HAP-1 (cell line): Measurements from ENCODE around the gene OR13J1.
"Not testable (repeated sequence)": the region's sequence is repeated elsewhere in the genome, so short reads cannot be mapped to it uniquely, and the experiment has no call there.

Source experiments
- DNase-seq, 2 experiments: peaks; one replicate each; pipeline ENCODE4 v3.0.0-alpha.2; 2016 to 2020; ENCODE audit warnings: low spot score in 2 of 2
- H3K27me3 ChIP-seq: fragments of 250-450 bp; sonication (Bioruptor Pico); 2 replicates; pipeline ENCODE4 v1.5.1; 2020; ENCODE audit warnings: low read depth, mild to moderate bottlenecking, moderate library complexity
- H3K36me3 ChIP-seq: fragments of 250-450 bp; sonication (Bioruptor Pico); replicated peaks from 2 replicates; pipeline ENCODE4 v1.5.1; 2020; ENCODE audit warnings: mild to moderate bottlenecking
- H3K4me1 ChIP-seq: fragments of 250-450 bp; sonication (Bioruptor Pico); 2 replicates; pipeline ENCODE4 v1.5.1; 2020; ENCODE audit warnings: mild to moderate bottlenecking
- H3K4me3 ChIP-seq: fragments of 250-450 bp; sonication (Bioruptor Pico); 2 replicates; pipeline ENCODE4 v1.5.1; 2020; ENCODE audit warnings: mild to moderate bottlenecking, moderate library complexity
- H3K9me3 ChIP-seq: fragments of 250-450 bp; sonication (Bioruptor Pico); 2 replicates; pipeline ENCODE4 v1.5.1; 2020; ENCODE audit warnings: mild to moderate bottlenecking, moderate library complexity
- in situ Hi-C: fragments of 300-500 bp; cut with MboI; formaldehyde crosslinking; loops from 3 replicates; pipeline ENCODE4 v1.14.3; 2020; ENCODE audit warnings: low sequenced_read_pairs, inconsistent platforms, mixed read lengths

Gene OR13J1

DNA sequence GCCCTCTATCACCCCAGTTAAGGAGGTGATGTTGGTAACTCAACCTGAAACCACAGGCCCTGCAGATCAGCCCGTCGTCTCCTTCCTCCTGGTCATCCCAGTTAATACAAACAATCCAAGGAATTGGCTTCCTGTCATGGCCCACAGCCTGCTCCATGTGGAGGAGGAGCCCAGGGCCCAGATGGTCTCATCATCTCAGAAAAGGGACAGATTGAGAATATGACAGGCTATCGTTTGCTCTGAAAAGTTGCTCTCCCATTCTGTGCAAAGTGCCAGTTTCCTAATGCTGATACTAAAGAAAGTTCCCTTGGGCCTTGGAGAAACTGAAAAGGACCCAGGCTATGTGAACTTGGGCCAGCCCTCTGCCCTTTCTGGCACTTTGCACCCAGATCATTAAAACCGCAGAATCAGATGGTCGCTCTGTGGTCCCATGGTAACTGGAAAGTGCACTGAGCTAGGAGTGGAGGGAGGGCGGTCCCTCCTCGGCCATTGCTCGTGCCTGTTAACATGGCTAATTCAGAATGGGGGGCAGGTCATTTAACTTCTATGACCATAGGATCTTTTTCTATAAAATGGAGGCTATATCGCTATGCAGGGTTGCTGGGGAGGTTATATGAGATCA lies 38.4 kb upstream of the OR13J1 start:
- no peaks in the 10 kb centered on the region for H3K27me3 ChIP-seq
- no peak for DNase-seq
- no peak overlapping the region for H3K4me3 ChIP-seq
- H3K36me3 ChIP-seq = no peaks in the 10 kb centered on the region
- in situ Hi-C loops = loop anchor here (5.0 to 10.0 kb wide), 2 partner anchors 39 to 116 kb away; no protein-coding TSS in a partner anchor
- H3K9me3 ChIP-seq = no peaks in the 10 kb centered on the region
- peaks cover 15% of the 10 kb centered on the region for H3K4me1 ChIP-seq

- in situ Hi-C loops = loop anchor here (5.0 to 10.0 kb wide), 2 partner anchors 39 to 117 kb away; no protein-coding TSS in a partner anchor
- Histone ChIP-seq H3K4me3 (no peak overlapping the region), H3K36me3 (no peaks in the 10 kb centered on the region), H3K27me3 (no peaks in the 10 kb centered on the region), H3K9me3 (no peaks in the 10 kb centered on the region), H3K4me1 (peaks cover 15% of the 10 kb centered on the region)
- DNase-seq = peak in 1 of 2 experiments; percentile 74
Observed at GRCh38 chr9:35907711-35908503, 37.7 kb upstream of the OR13J1 start.

DNA sequence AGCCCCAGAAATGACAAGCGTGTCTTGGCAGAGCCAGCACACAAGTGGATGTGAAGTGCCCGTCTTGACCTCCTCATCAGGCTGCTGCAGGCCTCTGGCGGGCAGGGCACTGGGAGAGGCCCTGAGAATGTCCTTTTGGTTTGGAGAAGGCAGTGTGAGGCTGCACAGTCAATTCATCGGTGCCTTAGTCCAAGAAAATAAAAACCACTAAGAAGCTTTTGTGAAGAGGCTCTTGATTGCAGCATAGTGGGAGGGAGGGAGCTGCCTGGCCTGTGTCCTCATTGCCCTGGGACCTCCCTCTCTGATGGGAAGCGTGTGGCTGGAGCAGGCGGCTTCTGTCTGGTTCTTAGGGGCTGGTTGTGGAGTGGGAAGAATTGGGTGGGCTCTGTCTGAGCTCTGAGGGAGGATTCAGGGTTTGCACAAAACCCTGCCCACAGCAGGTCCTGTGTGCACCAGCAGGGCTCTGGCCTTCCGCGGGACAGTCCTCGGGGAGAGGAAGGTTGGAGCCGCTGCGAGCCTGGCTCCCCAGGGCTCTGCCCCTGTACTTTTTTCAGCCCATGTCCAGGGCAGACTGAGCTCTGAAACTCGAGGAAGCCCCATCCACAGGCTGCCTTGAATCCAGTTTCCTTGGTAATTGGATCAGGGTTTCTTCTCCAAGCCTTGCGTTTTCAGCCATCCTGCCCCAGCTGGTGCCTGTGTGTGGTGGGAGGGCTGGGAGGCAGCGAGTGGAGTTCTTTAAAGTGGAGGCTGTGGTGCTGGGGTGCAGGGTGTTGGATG lies 36.9 kb upstream of the OR13J1 start:
- H3K27me3 ChIP-seq = peaks cover 3% of the 10 kb centered on the region
- DNase-seq = no peak
- H3K4me3 ChIP-seq = no peak overlapping the region
- in situ Hi-C loops = loop anchor here (5.0 to 10.0 kb wide), 2 partner anchors 40 to 118 kb away; no protein-coding TSS in a partner anchor
- peaks cover 15% of the 10 kb centered on the region for H3K4me1 ChIP-seq
- no peaks in the 10 kb centered on the region for H3K36me3 ChIP-seq
- no peaks in the 10 kb centered on the region for H3K9me3 ChIP-seq

- no peak within 1 kb of the TSS for H3K4me3 ChIP-seq
- no peaks in the 10 kb centered on the region for H3K36me3 ChIP-seq
- no peaks in the 10 kb centered on the region for H3K9me3 ChIP-seq
- in situ Hi-C loops = loop anchor here (5.0 to 10.0 kb wide), 2 partner anchors 41 to 119 kb away; no protein-coding TSS in a partner anchor
- peaks cover 15% of the 10 kb centered on the region for H3K4me1 ChIP-seq
- peaks cover 9% of the 10 kb centered on the region for H3K27me3 ChIP-seq
- no peak for DNase-seq
Observed at GRCh38 chr9:35905912-35906679, 35.9 kb upstream of the OR13J1 start, which contains the start of gene HRCT1. TSS of gene HRCT1 (plus strand) at chr9:35906202. CDS start at chr9:35906288, 86 bp downstream.

- H3K36me3 ChIP-seq = no peaks in the 10 kb centered on the region
- no peak for DNase-seq
- peaks cover 15% of the 10 kb centered on the region for H3K4me1 ChIP-seq
- in situ Hi-C loops = loop anchor here (5.0 to 10.0 kb wide), 2 partner anchors 42 to 120 kb away; no protein-coding TSS in a partner anchor
- peaks cover 14% of the 10 kb centered on the region for H3K27me3 ChIP-seq
- H3K9me3 ChIP-seq = no peaks in the 10 kb centered on the region
- no peak overlapping the region for H3K4me3 ChIP-seq
Observed at GRCh38 chr9:35905051-35905781, 35.0 kb upstream of the OR13J1 start.

DNA sequence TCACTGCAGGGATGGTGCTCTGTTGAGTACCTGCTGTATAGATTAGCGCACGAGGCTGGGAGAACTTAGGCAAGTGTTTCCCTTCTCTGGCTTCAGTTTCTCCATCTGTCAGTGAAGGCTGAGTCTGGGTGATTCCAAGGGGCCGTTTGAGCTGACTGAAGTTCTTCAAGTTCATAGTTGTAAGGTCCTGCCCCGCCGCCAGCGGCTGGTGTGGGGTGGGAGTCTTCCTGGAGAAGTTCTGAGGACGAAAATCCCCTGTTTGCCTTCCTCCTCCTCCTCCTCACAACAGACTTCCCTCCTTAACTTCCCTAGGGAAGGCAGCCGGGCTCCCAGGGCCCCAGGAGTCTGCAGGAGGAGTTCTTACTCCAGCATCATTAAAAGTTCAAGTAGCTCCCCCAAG lies 34.1 kb upstream of the OR13J1 start:
- no peak overlapping the region for H3K4me3 ChIP-seq
- DNase-seq = no peak
- peaks cover 14% of the 10 kb centered on the region for H3K27me3 ChIP-seq
- H3K9me3 ChIP-seq = no peaks in the 10 kb centered on the region
- no peaks in the 10 kb centered on the region for H3K36me3 ChIP-seq
- in situ Hi-C loops = loop anchor here (10.0 kb wide), 1 partner anchor 120 kb away; no protein-coding TSS in a partner anchor
- H3K4me1 ChIP-seq = peaks cover 15% of the 10 kb centered on the region

- peaks cover 10% of the 10 kb centered on the region for H3K4me1 ChIP-seq
- DNase-seq = peak; percentile 48 to 50
Observed at GRCh38 chr9:35903049-35903448, 32.8 kb upstream of the OR13J1 start.

GRCh38 chr9:35899021-35899420 lies 28.8 kb upstream of the OR13J1 start:
- H3K4me1 ChIP-seq = peaks cover 5% of the 10 kb centered on the region
- H3K36me3 ChIP-seq = no peaks in the 10 kb centered on the region
- no peak for DNase-seq
- no peak overlapping the region for H3K4me3 ChIP-seq
- H3K9me3 ChIP-seq = 0 out of 2 replicates have a peak, but pooled peaks cover 3% of the 10 kb centered on the region
- peaks cover 21% of the 10 kb centered on the region for H3K27me3 ChIP-seq
- in situ Hi-C loops = no loop called here

More at GRCh38 chr9:35903049-35903448, 32.8 kb upstream of the OR13J1 start:
- in situ Hi-C loops = loop anchor here (10.0 kb wide), 1 partner anchor 122 kb away; no protein-coding TSS in a partner anchor
- no peaks in the 10 kb centered on the region for H3K9me3 ChIP-seq
- no peak overlapping the region for H3K4me3 ChIP-seq
- peaks cover 16% of the 10 kb centered on the region for H3K27me3 ChIP-seq
- no peaks in the 10 kb centered on the region for H3K36me3 ChIP-seq

- H3K4me3 ChIP-seq = no peak overlapping the region
- H3K4me1 ChIP-seq = peaks cover 5% of the 10 kb centered on the region
- 0 out of 2 replicates have a peak, but pooled peaks cover 3% of the 10 kb centered on the region for H3K9me3 ChIP-seq
- no peak for DNase-seq
- in situ Hi-C loops = no loop called here
- H3K27me3 ChIP-seq = peaks cover 21% of the 10 kb centered on the region
- no peaks in the 10 kb centered on the region for H3K36me3 ChIP-seq
Observed at GRCh38 chr9:35898337-35898736, 28.1 kb upstream of the OR13J1 start.

DNA sequence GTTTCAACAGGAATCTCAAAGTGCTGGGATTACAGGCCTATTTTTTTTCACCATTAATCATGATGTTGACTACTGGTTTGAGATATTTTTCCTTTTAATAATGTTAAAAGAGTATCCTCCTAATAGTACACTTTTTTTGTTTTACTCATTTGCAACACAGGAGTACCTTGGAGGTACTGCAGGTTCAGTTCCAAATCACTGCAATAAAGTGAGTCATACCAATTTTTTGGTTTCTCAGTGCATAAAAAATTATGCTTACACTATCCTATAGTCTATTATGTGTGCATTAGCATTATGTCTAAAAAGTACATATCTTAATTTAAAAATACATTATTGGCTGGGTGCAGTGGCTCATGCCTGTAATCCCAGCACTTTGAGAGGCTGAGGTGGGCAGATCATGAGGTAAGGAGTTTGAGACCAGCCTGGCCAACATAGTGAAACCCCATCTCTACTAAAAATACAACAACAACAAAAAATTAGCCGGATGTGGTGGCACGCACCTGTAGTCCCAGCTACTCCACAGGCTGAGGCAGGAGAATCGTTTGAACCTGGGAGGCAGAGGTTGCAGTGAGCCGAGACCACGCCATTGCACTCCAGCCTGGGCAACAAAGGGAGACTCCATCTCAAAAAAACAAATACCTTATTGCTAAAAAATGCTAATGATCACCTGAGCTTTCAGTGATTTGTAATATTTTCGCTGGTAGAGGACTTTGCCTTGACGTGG lies 27.3 kb upstream of the OR13J1 start:
- DNase-seq, H3K9me3 ChIP-seq, H3K4me1 ChIP-seq, in situ Hi-C loops, H3K4me3 ChIP-seq, H3K36me3 ChIP-seq: not testable (repeated sequence)
- peaks cover 23% of the 10 kb centered on the region for H3K27me3 ChIP-seq

- H3K9me3 ChIP-seq = 0 out of 2 replicates have a peak, but pooled peaks cover 3% of the 10 kb centered on the region
- H3K4me3 ChIP-seq = no peak overlapping the region
- peaks cover 16% of the 10 kb centered on the region for H3K27me3 ChIP-seq
- in situ Hi-C loops = no loop called here
- H3K36me3 ChIP-seq = no peaks in the 10 kb centered on the region
- no peak for DNase-seq
- H3K4me1 ChIP-seq = peaks cover 5% of the 10 kb centered on the region
Observed at GRCh38 chr9:35896570-35896969, 26.4 kb upstream of the OR13J1 start.

DNA sequence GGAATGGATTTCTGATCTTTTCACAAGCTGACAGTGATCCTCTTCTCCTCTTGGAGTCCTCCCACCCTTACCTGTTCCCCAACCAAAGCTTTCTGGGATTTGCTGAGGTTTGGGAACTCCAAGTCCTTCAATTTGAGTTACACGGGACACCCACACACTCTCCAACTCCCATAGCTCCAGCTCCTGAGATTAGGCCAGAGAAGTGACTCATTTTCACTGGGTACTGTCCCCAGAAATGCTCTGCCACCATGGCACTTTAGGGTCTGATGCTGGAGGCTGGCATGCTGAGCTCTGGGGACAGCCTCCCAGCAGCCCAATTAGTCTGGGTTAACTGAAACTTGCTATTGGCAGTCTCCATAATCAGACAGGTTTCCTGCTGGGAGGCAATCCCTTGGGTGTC lies 21.9 kb upstream of the OR13J1 start:
- no peak overlapping the region for H3K4me3 ChIP-seq
- peaks cover 9% of the 10 kb centered on the region; the same call in 1 of the 2 replicates for H3K27me3 ChIP-seq
- no peaks in the 10 kb centered on the region for H3K9me3 ChIP-seq
- peaks cover 5% of the 10 kb centered on the region for H3K4me1 ChIP-seq
- DNase-seq = no peak
- no peaks in the 10 kb centered on the region for H3K36me3 ChIP-seq
- in situ Hi-C loops = no loop called here
